ENCODE data around the gene PANK2.
A peak's percentile ranks its signal among the peaks of the same experiment; 100 is the strongest.
"Not testable (repeated sequence)": the region's sequence is repeated elsewhere in the genome, so short reads cannot be mapped to it uniquely, and the experiment has no call there.

The PANK2 gene

GRCh38 chr20:3901028-3901705 lies 12.0 kb downstream of the PANK2 start:
- Histone ChIP-seq H3K4me3 (ENCODE audit: low read depth, low read length) (peak overlapping the region; percentile 32), H3K4me1 (ENCODE audit: control insufficient read depth, insufficient read depth, low read length, unreplicated experiment) (peaks cover 47% of the 10 kb centered on the region), H3K79me2 (ENCODE audit: control insufficient read depth, insufficient read depth, low read length, unreplicated experiment) (peaks cover 96% of the 10 kb centered on the region), H2AFZ (ENCODE audit: low read length, unreplicated experiment) (no peak overlapping the region), H3K36me3 (ENCODE audit: insufficient read depth, low read length) (peaks cover 3% of the 10 kb centered on the region; the same call in 1 of the 2 replicates), H3K27me3 (ENCODE audit: insufficient read depth, low read length) (no peaks in the 10 kb centered on the region), H3K27ac (ENCODE audit: low read depth, low read length) (peak overlapping the region; percentile 42)

- Histone ChIP-seq H3K4me3 (ENCODE audit: low read depth, low read length) (peak overlapping the region; percentile 32), H3K27me3 (ENCODE audit: insufficient read depth, low read length) (no peaks in the 10 kb centered on the region), H3K27ac (ENCODE audit: low read depth, low read length) (peak overlapping the region; percentile 42), H3K79me2 (ENCODE audit: control insufficient read depth, insufficient read depth, low read length, unreplicated experiment) (peaks cover 95% of the 10 kb centered on the region), H3K4me1 (ENCODE audit: control insufficient read depth, insufficient read depth, low read length, unreplicated experiment) (peaks cover 40% of the 10 kb centered on the region), H3K36me3 (ENCODE audit: insufficient read depth, low read length) (peaks cover 3% of the 10 kb centered on the region; the same call in 1 of the 2 replicates), H2AFZ (ENCODE audit: low read length, unreplicated experiment) (no peak overlapping the region)
Observed at GRCh38 chr20:3901706-3902440, 12.7 kb downstream of the PANK2 start.

GRCh38 chr20:3902446-3902845 lies 13.3 kb downstream of the PANK2 start:
- Histone ChIP-seq H3K79me2 (ENCODE audit: control insufficient read depth, insufficient read depth, low read length, unreplicated experiment) (peaks cover 95% of the 10 kb centered on the region), H3K27ac (ENCODE audit: low read depth, low read length) (no peak overlapping the region), H2AFZ (ENCODE audit: low read length, unreplicated experiment) (no peak overlapping the region), H3K36me3 (ENCODE audit: insufficient read depth, low read length) (no peaks in the 10 kb centered on the region; the same call in 1 of the 2 replicates), H3K4me1 (ENCODE audit: control insufficient read depth, insufficient read depth, low read length, unreplicated experiment) (peaks cover 39% of the 10 kb centered on the region), H3K4me3 (ENCODE audit: low read depth, low read length) (no peak overlapping the region), H3K27me3 (ENCODE audit: insufficient read depth, low read length) (no peaks in the 10 kb centered on the region)

- H3K27me3 ChIP-seq (ENCODE audit: insufficient read depth, low read length) = no peaks in the 10 kb centered on the region
- H3K4me1 ChIP-seq (ENCODE audit: control insufficient read depth, insufficient read depth, low read length, unreplicated experiment) = peaks cover 25% of the 10 kb centered on the region
- H3K27ac ChIP-seq (ENCODE audit: low read depth, low read length) = no peak overlapping the region
- peaks cover 94% of the 10 kb centered on the region for H3K79me2 ChIP-seq (ENCODE audit: control insufficient read depth, insufficient read depth, low read length, unreplicated experiment)
- H3K36me3 ChIP-seq (ENCODE audit: insufficient read depth, low read length) = peaks cover 13% of the 10 kb centered on the region
- H2AFZ ChIP-seq (ENCODE audit: low read length, unreplicated experiment) = no peak overlapping the region
- H3K4me3 ChIP-seq (ENCODE audit: low read depth, low read length) = no peak overlapping the region
Observed at GRCh38 chr20:3904224-3904623, 15.0 kb downstream of the PANK2 start.

- peaks cover 93% of the 10 kb centered on the region for H3K79me2 ChIP-seq (ENCODE audit: control insufficient read depth, insufficient read depth, low read length, unreplicated experiment)
- H3K27me3 ChIP-seq (ENCODE audit: insufficient read depth, low read length) = no peaks in the 10 kb centered on the region
- H2AFZ ChIP-seq (ENCODE audit: low read length, unreplicated experiment) = no peak overlapping the region
- peaks cover 13% of the 10 kb centered on the region for H3K36me3 ChIP-seq (ENCODE audit: insufficient read depth, low read length)
- no peak overlapping the region for H3K4me3 ChIP-seq (ENCODE audit: low read depth, low read length)
- peaks cover 22% of the 10 kb centered on the region for H3K4me1 ChIP-seq (ENCODE audit: control insufficient read depth, insufficient read depth, low read length, unreplicated experiment)
- no peak overlapping the region for H3K27ac ChIP-seq (ENCODE audit: low read depth, low read length)
Observed at GRCh38 chr20:3904857-3905256, 15.7 kb downstream of the PANK2 start.

GRCh38 chr20:3906744-3907721 lies 17.8 kb downstream of the PANK2 start:
- not testable (repeated sequence) for H3K27me3 ChIP-seq (ENCODE audit: insufficient read depth, low read length); H3K27ac ChIP-seq (ENCODE audit: low read depth, low read length); H3K4me1 ChIP-seq (ENCODE audit: control insufficient read depth, insufficient read depth, low read length, unreplicated experiment); H2AFZ ChIP-seq (ENCODE audit: low read length, unreplicated experiment); H3K4me3 ChIP-seq (ENCODE audit: low read depth, low read length)
- Histone ChIP-seq H3K36me3 (ENCODE audit: insufficient read depth, low read length) (peaks cover 24% of the 10 kb centered on the region), H3K79me2 (ENCODE audit: control insufficient read depth, insufficient read depth, low read length, unreplicated experiment) (peaks cover 93% of the 10 kb centered on the region)

- Histone ChIP-seq H3K36me3 (ENCODE audit: insufficient read depth, low read length) (peaks cover 29% of the 10 kb centered on the region), H3K27me3 (ENCODE audit: insufficient read depth, low read length) (no peaks in the 10 kb centered on the region), H3K27ac (ENCODE audit: low read depth, low read length) (no peak overlapping the region), H3K79me2 (ENCODE audit: control insufficient read depth, insufficient read depth, low read length, unreplicated experiment) (peaks cover 89% of the 10 kb centered on the region), H2AFZ (ENCODE audit: low read length, unreplicated experiment) (no peak overlapping the region), H3K4me1 (ENCODE audit: control insufficient read depth, insufficient read depth, low read length, unreplicated experiment) (no peaks in the 10 kb centered on the region), H3K4me3 (ENCODE audit: low read depth, low read length) (no peak overlapping the region)
Observed at GRCh38 chr20:3908667-3909066, 19.5 kb downstream of the PANK2 start.

- H3K4me1 ChIP-seq (ENCODE audit: control insufficient read depth, insufficient read depth, low read length, unreplicated experiment) = no peaks in the 10 kb centered on the region
- H3K27me3 ChIP-seq (ENCODE audit: insufficient read depth, low read length) = no peaks in the 10 kb centered on the region
- no peak overlapping the region for H3K27ac ChIP-seq (ENCODE audit: low read depth, low read length)
- no peak overlapping the region for H2AFZ ChIP-seq (ENCODE audit: low read length, unreplicated experiment)
- H3K4me3 ChIP-seq (ENCODE audit: low read depth, low read length) = no peak overlapping the region
- H3K79me2 ChIP-seq (ENCODE audit: control insufficient read depth, insufficient read depth, low read length, unreplicated experiment) = peaks cover 89% of the 10 kb centered on the region
- H3K36me3 ChIP-seq (ENCODE audit: insufficient read depth, low read length) = peaks cover 40% of the 10 kb centered on the region
Observed at GRCh38 chr20:3909952-3910366, 20.8 kb downstream of the PANK2 start.

- Histone ChIP-seq H3K4me3 (ENCODE audit: low read depth, low read length) (no peak overlapping the region), H3K36me3 (ENCODE audit: insufficient read depth, low read length) (peaks cover 41% of the 10 kb centered on the region), H3K27me3 (ENCODE audit: insufficient read depth, low read length) (no peaks in the 10 kb centered on the region), H3K27ac (ENCODE audit: low read depth, low read length) (no peak overlapping the region), H3K79me2 (ENCODE audit: control insufficient read depth, insufficient read depth, low read length, unreplicated experiment) (peaks cover 88% of the 10 kb centered on the region), H3K4me1 (ENCODE audit: control insufficient read depth, insufficient read depth, low read length, unreplicated experiment) (no peaks in the 10 kb centered on the region), H2AFZ (ENCODE audit: low read length, unreplicated experiment) (no peak overlapping the region)
Observed at GRCh38 chr20:3910853-3911252, 21.7 kb downstream of the PANK2 start.

- Histone ChIP-seq H3K36me3 (ENCODE audit: insufficient read depth, low read length) (peaks cover 49% of the 10 kb centered on the region), H3K27me3 (ENCODE audit: insufficient read depth, low read length) (no peaks in the 10 kb centered on the region), H2AFZ (ENCODE audit: low read length, unreplicated experiment) (no peak overlapping the region), H3K27ac (ENCODE audit: low read depth, low read length) (no peak overlapping the region), H3K4me3 (ENCODE audit: low read depth, low read length) (no peak overlapping the region), H3K4me1 (ENCODE audit: control insufficient read depth, insufficient read depth, low read length, unreplicated experiment) (no peaks in the 10 kb centered on the region), H3K79me2 (ENCODE audit: control insufficient read depth, insufficient read depth, low read length, unreplicated experiment) (peaks cover 89% of the 10 kb centered on the region)
Observed at GRCh38 chr20:3911956-3912355, 22.8 kb downstream of the PANK2 start.
